HG03095 (cell line): ENCODE results near the gene ARHGEF7.

ENCODE experiments used
- ATAC-seq: cut with Tn5 transposase; IDR thresholded peaks from one replicate; pipeline ENCODE4 v1.9.1; 2021; ENCODE audit warnings: moderate library complexity; ENCODE audit not compliant: unreplicated experiment

ARHGEF7 gene

DNA sequence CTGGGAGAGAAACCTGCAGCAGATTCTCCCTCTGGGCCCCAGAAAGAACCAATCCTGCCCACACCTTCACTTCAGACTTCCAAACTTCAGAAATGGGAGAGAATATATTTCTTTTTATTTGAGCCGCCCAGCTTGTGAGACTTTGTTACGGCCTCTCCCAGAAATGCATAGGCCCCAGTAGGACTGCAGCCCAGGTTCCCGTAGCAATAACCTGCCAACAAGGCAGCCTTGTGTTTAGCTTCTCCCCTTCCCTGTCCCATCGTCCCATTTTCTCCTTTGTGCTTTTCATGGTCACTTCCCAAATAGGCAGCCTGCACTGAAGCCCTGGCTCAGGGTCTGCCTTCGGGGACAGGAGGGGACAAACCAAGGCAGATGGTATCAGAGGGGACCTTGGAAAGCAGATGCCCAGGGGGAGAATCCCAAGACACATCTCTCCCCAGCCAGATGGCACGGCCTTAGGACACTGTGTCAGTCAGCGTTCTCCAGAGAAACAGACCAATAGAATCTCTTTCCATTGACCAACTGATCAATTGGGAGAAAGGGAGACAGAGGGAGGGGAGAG, 3.7 kb upstream of the ARHGEF7 start:
- ATAC-seq: no peak

DNA sequence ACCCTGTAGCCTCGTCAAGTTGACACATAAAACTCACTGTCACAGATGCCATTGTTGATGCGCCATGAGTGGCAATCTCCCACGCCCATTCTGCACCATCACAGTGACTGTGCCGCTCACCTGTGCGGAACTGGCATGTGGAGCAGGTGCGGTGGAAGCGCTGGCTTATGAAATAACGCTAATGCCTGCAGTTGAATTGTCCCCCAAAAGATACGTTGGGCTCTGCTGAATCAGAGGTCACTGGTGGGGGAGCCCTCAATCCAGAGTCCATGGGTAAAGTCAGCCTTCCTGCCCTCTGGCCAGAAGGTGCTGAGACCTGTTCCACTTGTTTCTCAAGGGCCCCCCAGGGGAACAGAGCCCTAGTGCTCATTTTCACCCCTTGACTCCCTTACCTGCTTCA, 2.9 kb upstream of the ARHGEF7 start:
- ATAC-seq: no peak

DNA sequence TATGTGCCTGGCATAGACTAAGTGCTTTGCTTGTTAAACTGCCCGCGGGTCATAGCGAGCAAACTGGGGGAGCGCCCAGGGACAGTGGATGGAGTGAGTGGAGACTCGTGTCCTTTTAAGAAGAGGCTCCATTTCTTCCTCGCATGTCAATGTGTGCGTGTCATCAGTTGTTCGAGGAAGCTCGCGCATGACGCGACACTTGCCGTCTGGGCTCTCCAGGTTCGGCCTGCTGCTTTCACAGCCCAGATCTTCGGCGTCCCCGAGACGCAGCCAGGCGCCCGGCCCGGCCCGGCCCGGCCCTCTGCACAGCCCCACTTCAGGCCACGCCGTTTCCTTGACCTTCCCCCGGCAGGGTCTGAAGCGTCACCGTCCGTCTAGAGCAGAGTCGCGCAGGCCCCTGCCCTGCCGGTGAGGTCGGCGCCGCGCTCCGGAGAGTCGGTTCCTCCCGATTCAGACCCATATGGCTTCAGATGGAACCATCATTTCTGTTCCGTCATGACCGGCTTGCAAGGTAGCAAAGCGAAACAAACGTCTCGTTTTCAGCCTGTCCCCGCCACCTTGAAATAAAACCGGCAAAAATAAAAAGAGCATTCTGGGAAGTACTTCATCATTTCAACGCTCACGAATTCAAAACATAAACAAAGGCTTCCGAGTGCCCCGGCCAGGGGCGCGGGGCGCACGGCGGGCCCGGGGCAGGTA, 599 bp upstream of the ARHGEF7 start:
- no peak for ATAC-seq

DNA sequence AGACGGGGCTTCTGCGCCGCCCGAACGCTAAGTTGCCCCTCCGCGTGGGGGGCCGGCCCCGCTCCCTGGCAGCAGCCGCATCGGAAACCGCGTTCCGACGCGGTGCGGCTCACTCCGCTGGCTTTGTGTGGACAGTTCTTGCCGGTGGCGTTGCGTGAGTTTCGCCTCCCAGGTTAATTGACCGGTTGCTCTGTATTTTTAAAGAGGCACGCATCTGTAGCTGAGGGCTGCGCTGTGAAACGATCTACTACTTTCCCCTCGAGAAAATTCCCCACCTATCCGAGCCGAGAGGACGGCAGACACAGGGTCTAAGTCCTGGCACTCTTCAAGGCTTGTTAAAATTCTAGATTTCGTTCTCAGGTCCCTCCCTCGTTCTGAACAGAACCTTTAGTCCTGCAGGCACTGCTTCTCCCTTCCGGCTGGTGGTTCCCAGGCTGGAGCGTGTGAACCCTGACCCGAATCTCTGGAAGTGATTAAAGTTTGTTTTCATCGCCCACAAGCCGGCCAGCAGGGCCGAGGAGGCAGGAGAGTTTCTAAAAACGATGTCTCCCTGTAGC, 933 bp downstream of the ARHGEF7 start:
- ATAC-seq: no peak

DNA sequence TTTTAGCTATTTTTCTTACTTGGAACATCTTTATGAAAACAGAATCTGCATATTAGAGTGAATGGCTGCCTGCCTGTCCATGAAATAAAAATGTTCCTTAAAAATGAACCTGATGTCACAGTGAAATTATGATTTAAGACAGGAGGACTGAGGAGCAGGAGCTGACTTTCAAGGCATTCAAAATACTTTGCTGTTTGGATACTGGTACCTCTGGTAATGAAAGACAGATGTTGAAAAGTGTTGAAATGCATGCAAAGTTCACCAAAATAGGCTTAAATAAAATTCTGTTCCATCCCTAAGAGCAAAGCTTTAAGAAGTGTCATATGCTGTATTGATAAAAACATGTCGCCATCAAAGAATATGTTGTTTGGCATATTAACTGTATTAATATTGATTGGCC, 1.7 kb downstream of the ARHGEF7 start:
- ATAC-seq: no peak

DNA sequence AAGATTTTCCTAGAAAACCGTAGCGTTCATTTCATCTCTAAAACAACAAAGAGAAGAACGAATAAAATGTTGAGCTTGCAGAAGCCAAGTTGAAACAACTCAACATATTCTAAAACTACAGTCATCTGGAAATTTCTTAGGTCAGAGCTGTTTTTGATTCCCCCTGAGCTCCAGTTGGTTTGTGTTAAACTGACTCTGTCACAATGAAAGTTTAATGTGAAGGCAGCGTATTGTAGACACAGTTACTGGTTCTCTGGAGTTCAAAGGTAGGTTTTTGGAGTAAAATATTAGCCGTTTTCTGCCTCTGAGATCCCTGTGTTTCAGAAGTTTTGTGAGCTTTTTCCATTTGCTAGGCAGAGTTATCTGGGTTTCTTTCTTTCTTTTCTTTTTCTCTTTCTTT, 2.2 kb downstream of the ARHGEF7 start:
- ATAC-seq: no peak

DNA sequence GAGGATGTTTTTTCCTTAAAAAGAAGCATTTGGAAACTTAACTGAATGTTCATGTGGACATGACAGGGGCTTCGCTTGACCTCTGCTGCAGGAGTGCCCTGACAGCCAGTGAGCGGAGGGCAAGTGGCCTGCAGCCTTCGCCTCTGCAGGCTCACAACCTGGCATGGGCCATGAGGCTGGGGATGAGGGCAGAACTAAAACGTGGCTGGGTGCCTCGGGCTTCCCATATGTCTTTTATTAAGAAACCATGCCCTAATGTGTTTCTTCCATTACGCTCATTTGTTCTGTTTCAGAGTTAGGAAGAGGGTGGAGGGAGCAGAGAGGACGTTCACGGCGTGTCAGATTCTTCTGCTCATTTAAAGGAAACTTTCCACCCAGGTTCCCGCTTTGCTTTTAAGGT, 2.9 kb downstream of the ARHGEF7 start:
- no peak for ATAC-seq

DNA sequence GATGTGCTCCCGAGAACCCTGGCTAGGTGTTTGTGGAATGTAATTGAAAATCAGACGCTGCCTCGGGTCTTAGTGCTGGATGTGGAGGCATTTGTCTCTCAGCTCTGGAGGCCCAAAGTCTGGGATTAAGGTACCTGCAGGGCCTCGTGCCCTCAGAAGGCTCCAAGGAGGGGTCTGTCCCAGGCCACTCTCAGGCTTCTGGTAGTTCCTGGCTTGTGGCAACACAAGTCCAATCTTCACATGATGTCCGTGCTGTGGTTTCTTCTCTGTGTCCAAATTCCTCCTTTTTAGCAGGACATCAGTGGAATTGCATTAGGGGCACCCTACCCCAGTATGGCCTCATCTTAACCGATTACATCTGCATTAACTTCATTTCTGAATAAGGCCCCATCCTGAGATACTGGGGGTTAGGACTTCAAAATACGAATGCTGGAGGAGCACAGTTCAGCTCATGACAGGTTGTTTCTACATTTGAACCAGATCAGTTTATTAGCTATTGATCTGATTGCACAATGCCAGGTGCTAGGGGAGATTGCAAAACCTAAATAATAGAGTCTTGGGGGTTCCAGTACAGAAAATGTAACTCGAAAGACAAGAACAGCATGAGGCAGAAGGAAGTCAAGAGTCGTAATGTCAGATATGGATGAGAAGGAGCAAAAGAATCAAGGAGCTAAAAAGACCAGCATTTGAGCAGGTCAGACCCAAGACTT, 3.9 kb downstream of the ARHGEF7 start:
- no peak for ATAC-seq

DNA sequence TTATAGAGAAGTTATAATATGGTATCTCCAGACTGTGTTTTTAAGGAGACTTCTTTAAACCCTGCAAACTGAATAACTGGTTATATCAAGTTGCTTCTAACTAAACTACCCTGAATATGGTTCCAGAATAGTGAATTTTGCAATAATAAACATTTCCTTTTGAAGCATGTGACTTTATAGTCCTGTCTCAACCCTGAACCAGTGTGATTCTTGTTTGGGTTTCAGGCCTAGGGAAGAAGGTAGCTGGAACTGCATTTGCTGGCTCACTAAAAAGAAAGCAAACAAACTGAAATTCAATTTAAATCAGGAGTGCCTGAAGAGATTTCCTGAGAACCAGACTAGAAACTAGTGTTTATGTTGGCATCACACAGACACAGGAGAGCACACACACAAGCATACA, 4.9 kb downstream of the ARHGEF7 start:
- ATAC-seq: no peak

DNA sequence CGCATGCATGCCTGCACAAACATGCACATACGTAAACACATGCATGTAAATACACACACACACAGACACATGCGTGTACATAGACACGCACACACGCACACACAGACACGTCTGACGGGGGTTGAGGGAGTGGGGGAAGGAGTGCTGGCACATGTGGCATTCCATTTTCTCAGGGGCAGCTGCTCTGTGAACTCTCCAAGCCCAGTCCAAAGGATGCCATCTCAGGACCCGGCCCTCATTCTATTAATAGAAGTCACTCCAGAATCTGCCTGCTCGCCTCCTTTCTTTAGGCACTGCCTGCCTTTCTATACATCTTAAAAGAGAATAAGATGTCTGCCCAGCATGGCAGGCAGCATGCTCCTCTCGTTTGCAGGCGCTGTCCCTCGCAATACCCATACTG, 5.3 kb downstream of the ARHGEF7 start:
- no peak for ATAC-seq

DNA sequence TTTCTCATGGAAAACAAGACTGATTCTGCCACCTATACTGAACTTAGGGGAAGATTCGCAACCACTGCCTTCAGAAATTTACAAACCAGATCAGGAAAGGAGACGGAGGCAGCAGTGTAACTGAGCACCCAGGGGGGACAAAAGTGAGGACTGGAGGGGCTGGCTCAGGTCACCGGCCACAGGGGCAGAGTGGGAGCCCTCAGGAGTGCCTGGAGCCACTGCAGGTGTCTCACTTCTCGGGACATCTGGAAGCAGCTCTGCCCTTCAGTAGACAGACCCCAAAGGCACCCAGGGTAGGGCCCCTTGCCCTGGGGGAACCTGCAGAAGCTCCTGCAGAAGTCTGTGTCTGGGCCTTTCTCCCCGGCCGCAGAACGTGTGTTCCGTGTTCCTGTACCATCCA, 5.8 kb downstream of the ARHGEF7 start:
- no peak for ATAC-seq

DNA sequence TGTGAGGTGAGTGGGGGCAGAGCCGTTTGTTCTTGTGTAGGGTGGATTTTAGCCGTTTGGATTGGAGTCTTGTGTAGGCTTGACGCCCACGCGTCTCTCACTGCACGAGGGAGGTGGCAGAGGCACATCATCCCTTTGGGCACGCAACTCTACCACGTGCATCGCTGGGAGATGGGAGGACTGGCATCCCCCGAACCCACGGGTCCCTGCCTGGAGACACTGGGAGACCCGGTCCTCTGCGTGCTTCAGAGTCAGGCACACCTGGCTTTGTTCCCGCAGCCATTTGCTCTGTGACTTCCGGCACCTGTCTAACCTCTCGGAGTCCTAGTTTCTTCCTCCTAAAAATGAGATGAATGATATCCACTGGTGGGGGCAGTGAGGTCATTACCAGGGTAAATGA, 6.4 kb downstream of the ARHGEF7 start:
- no peak for ATAC-seq

DNA sequence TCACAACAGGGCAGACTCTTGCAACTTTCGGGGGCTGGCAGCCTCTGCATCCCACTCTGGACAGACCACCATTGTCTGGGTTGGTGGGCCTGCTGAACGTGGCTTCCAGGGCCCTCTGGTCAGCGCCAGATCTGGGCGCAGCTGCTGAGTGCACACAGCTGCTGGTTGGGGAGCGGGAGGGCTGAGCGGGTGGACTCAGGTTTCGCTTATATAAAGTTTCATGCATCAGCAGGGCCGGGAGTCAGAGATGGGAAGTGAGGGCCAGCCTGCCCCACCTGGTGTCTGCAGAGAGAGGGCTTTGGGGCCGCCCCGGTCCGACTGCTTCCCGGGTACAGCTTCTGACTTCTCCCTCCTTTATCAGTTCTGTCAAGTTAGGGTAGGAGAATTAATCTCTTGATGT, 6.9 kb downstream of the ARHGEF7 start:
- ATAC-seq: no peak

DNA sequence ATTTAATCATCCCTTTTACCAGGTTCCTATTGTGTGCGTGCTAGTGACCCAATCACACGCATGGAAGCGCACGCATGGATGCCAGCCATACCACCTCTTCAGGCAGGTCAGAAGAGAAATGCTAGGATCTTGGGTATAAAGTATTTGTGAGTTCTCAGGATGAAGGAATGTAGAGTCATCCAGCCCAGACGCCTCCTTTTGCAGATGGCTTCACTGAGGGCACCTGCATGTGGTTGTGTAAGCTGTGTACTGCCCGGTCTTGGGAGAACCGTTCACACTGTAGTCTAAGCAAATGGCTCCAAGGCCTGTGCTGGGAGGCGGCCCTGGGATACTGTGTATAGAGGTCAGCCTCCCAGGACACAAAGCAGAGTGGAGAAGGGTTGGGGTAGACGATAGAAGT, 7.5 kb downstream of the ARHGEF7 start:
- no peak for ATAC-seq

DNA sequence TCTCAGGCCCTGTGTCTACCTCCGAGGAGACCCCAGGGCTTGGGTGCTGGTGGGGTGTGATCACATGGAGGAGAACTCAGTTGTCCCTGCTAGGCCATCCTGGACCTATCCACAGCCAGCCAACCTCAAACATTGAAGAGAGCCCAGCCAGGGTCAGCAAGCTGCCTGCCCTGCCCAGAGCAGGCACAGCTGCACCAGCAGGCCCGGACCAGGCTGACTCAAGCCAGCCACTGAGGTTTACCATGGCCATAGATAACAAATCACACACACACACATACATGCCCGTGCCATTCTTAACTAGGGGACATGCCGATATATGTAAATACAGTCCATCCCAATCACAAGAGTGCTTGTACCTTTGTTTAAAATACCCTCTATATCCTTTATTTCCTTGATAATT, 8.1 kb downstream of the ARHGEF7 start:
- ATAC-seq: no peak

DNA sequence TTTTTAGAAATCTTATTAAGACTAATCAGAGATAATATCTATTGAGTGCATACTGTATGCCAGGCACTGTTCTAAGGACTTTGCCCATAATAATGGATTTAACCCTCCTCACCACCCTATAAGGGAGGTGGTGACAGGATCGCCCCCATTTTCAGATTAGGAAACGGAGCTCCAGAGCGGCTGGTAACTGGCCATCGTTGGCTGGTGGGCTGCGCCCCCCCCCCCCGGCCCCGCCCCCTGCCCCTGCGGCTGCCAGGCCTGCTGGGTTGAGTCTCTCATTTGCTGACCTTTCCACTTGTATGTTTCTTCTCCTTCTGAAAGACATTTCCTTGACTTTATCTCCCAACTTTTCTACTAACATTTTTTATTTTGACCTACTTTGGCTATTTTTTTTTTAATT, 8.5 kb downstream of the ARHGEF7 start:
- no peak for ATAC-seq

DNA sequence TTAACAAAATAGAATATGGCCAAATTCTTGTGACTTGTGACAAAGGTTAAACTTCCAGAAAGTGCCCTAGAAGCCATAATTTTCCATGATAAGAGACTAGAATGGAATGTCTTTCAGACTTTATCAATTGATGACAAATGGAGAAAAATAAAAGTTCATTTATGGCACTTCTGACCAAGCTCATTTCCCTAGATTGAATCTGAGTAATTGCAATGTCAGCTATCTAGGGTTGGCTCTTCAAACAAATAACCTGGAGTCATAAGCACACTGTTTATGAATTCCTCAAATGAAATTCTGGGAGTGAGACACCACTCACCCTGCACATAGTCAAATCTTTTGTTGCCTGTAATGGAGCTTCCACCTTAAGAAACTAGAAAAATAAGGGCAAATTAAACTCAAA, 11.4 kb downstream of the ARHGEF7 start:
- no peak for ATAC-seq

DNA sequence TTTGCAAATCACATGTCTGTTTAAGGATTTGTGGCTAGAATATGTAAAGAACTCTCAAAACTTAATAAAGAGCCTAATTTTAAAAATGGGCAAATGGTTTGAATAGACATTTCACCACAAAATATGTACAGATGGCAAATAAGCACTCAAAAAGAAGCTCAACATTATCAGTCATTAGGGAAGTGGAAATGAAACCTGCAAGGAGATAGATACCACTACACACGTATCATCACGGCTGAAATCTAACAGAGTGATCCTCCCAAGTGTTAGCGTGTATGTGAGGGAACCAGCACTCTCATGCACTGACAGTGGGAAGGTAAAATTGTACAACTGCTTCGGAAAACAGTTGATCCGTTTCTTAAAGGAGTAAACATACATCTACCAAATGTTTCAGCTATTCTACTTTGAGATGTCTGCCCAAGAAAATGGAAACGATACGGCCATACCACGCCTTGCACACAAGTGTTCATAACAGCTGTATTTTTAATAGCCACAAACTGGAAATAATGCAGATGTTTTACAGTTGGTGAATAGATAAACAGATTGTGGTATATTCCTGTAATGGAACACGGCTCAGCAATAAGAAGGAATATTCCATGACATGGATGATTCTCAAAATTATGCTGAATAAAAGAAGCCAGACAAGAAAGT, 14.5 kb downstream of the ARHGEF7 start:
- peak; percentile 99 for ATAC-seq

DNA sequence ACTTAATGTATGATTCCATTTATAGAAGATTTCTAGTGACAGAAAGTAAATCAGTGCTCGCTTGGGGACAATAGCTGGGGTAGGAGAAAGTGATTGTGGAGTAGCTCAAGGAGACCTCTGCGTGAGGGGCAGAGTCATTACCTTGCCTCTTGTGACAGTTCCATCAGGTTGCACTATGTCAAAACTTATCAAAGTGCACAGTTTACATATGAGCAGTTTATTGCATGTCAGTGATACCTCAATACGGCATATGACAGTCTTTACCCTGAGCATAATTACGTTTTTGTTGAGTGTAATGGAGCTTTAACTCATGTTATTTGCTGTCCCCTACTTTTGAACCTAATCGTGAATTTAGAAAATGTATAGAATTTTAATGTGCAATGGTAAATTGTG, 15.0 kb downstream of the ARHGEF7 start:
- ATAC-seq: no peak

DNA sequence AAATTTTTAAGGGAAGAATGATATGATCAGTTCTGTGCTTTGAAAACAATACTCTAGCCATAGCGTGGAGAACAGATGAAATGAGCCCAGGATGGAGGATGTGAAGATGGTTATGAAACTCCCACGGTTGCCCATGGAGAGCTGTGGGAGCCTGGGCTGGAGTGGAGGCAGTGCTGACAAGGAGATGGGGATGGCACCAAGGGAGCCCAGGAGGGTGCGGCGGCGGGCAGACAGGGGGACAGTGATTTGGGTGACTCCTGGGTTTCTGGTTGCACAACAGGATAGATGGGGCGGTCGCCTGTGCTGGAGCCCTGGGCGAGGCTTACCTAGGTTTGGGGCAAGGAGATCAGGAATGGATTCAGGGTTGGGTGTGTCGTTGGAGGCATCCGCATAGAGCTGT, 15.9 kb downstream of the ARHGEF7 start:
- no peak for ATAC-seq

DNA sequence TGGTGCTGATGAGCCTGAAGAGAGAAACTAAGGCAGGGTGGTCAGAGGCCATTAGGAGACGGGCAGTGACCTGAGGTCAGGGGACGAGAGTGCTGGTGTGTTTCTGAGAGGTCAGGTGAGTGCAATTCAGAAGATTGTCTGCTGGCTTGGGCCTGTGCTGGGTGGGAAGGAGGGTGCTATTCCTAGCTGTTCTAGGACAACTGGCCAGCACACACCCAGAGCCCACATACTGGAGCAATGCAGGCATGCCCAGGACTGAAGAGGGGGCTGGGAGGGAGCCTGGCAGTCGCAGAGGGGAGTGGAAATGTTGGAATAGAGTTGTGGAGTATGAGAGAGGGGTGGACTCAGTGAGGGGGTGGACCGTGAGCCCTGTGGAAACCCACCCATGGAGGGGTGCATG, 16.5 kb downstream of the ARHGEF7 start:
- no peak for ATAC-seq

DNA sequence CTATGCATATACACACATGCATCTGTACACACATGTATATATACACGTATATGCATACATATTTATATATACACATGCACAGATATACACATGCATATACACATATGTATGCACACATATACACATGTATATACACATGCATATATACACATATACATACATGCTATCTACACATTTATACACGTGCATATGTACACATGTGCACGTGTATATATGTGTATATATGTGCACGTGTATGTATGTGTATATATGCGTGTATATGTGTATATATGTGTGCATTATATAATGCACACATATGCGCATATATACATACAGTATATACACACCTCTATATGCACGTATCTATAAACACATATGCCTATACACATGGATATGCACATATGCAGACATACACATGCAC, 17.8 kb downstream of the ARHGEF7 start:
- ATAC-seq: no peak
